ENCODE data around the gene PHACTR4. TPM values are rescaled to one million over a fixed set of nuclear protein-coding genes. Genes with fewer than 3 reads are reported as not detected.

PHACTR4 gene
- total RNA-seq, 1 donor from 2014 or later, result 74.6 TPM

GRCh38 chr1:28392027-28392652 lies 22.6 kb downstream of the PHACTR4 start:
- peaks cover 3% of the 10 kb centered on the region for H3K27me3 Mint-ChIP-seq (ENCODE audit: unreplicated experiment)
- no peak overlapping the region for H3K27ac Mint-ChIP-seq (ENCODE audit: unreplicated experiment)
- no peak for TF ChIP-seq CTCF (IDR thresholded peaks at IDR 0.05; ENCODE audit: partially characterized antibody, unreplicated experiment)
- H3K4me1 Mint-ChIP-seq (ENCODE audit: low read depth, unreplicated experiment), result no peaks in the 10 kb centered on the region
- no peaks in the 10 kb centered on the region for H3K36me3 Mint-ChIP-seq (ENCODE audit: unreplicated experiment)
- peaks cover 3% of the 10 kb centered on the region for H3K9me3 Mint-ChIP-seq (ENCODE audit: unreplicated experiment)
- no peak for DNase-seq
- no peak overlapping the region for H3K4me3 Mint-ChIP-seq (ENCODE audit: unreplicated experiment)

- no peak for DNase-seq
- no peaks in the 10 kb centered on the region for H3K36me3 Mint-ChIP-seq (ENCODE audit: unreplicated experiment)
- no peak for TF ChIP-seq CTCF (IDR thresholded peaks at IDR 0.05; ENCODE audit: partially characterized antibody, unreplicated experiment)
- peaks cover 1% of the 10 kb centered on the region for H3K9me3 Mint-ChIP-seq (ENCODE audit: unreplicated experiment)
- H3K27ac Mint-ChIP-seq (ENCODE audit: unreplicated experiment), result no peak overlapping the region
- no peaks in the 10 kb centered on the region for H3K4me1 Mint-ChIP-seq (ENCODE audit: low read depth, unreplicated experiment)
- H3K27me3 Mint-ChIP-seq (ENCODE audit: unreplicated experiment), result peaks cover 5% of the 10 kb centered on the region
- H3K4me3 Mint-ChIP-seq (ENCODE audit: unreplicated experiment), result no peak overlapping the region
Observed at GRCh38 chr1:28394136-28394535, 24.6 kb downstream of the PHACTR4 start.

- Mint-ChIP-seq H3K9me3 (ENCODE audit: unreplicated experiment) (peaks cover 1% of the 10 kb centered on the region), H3K27me3 (ENCODE audit: unreplicated experiment) (peaks cover 8% of the 10 kb centered on the region), H3K4me3 (ENCODE audit: unreplicated experiment) (no peak overlapping the region), H3K36me3 (ENCODE audit: unreplicated experiment) (no peaks in the 10 kb centered on the region), H3K4me1 (ENCODE audit: low read depth, unreplicated experiment) (no peaks in the 10 kb centered on the region), H3K27ac (ENCODE audit: unreplicated experiment) (no peak overlapping the region)
- no peak for DNase-seq
- TF ChIP-seq CTCF (IDR thresholded peaks at IDR 0.05; ENCODE audit: partially characterized antibody, unreplicated experiment), result no peak
Observed at GRCh38 chr1:28395181-28395580, 25.6 kb downstream of the PHACTR4 start.

GRCh38 chr1:28401760-28402159 lies 32.2 kb downstream of the PHACTR4 start:
- Mint-ChIP-seq H3K9me3 (ENCODE audit: unreplicated experiment) (no peaks in the 10 kb centered on the region), H3K27ac (ENCODE audit: unreplicated experiment) (no peak overlapping the region), H3K27me3 (ENCODE audit: unreplicated experiment) (peaks cover 5% of the 10 kb centered on the region), H3K36me3 (ENCODE audit: unreplicated experiment) (no peaks in the 10 kb centered on the region), H3K4me1 (ENCODE audit: low read depth, unreplicated experiment) (peaks cover 8% of the 10 kb centered on the region), H3K4me3 (ENCODE audit: unreplicated experiment) (no peak overlapping the region)
- DNase-seq, result no peak
- TF ChIP-seq CTCF (IDR thresholded peaks at IDR 0.05; ENCODE audit: partially characterized antibody, unreplicated experiment), result no peak

- no peak overlapping the region for H3K4me3 Mint-ChIP-seq (ENCODE audit: unreplicated experiment)
- H3K9me3 Mint-ChIP-seq (ENCODE audit: unreplicated experiment), result no peaks in the 10 kb centered on the region
- H3K36me3 Mint-ChIP-seq (ENCODE audit: unreplicated experiment), result no peaks in the 10 kb centered on the region
- H3K4me1 Mint-ChIP-seq (ENCODE audit: low read depth, unreplicated experiment), result peaks cover 2% of the 10 kb centered on the region
- TF ChIP-seq CTCF (IDR thresholded peaks at IDR 0.05; ENCODE audit: partially characterized antibody, unreplicated experiment), result no peak
- no peak for DNase-seq
- H3K27me3 Mint-ChIP-seq (ENCODE audit: unreplicated experiment), result no peaks in the 10 kb centered on the region
- H3K27ac Mint-ChIP-seq (ENCODE audit: unreplicated experiment), result no peak overlapping the region
Observed at GRCh38 chr1:28409090-28409489, 39.5 kb downstream of the PHACTR4 start.
